HepG2 (cell line): ENCODE data around the gene UBTF. TPM values are rescaled to one million over a fixed set of nuclear protein-coding genes. Genes with fewer than 3 reads are reported as not detected.
A peak's percentile ranks its signal among the peaks of the same experiment; 100 is the strongest.

ENCODE experiments used
- BRCA1 ChIP-seq: sonication (generic); formaldehyde crosslinking; IDR thresholded peaks from 2 replicates; pipeline ENCODE4 v1.4.0; 2020; ENCODE audit warnings: missing genetic modification reagents
- EEA1 ChIP-seq: sonication (generic); formaldehyde crosslinking; IDR thresholded peaks from 2 replicates; pipeline ENCODE4 v1.5.1; 2020; ENCODE audit warnings: mild to moderate bottlenecking, missing genetic modification reagents, borderline replicate concordance
- FOXA1 ChIP-seq, 2 experiments: fragments of 450-650 bp in 1 of 2; sonication (generic) in 1 of 2; formaldehyde crosslinking in 1 of 2; IDR thresholded peaks; 2 replicates each; pipeline versions ENCODE4 v1.4.0 to v1.6.1; 2016 to 2020; ENCODE audit warnings: missing genetic modification reagents in 1 of 2
- IRF2 ChIP-seq: IDR thresholded peaks from 2 replicates; pipeline ENCODE4 v1.6.1; 2018; ENCODE audit warnings: missing genetic modification reagents, missing compliant biosample characterization
- NAIF1 ChIP-seq: sonication (generic); formaldehyde crosslinking; IDR thresholded peaks from 2 replicates; pipeline ENCODE4 v1.5.0; 2020; ENCODE audit warnings: mild to moderate bottlenecking, missing genetic modification reagents, borderline replicate concordance
- NPAS2 ChIP-seq: sonication (generic); formaldehyde crosslinking; IDR thresholded peaks from 2 replicates; pipeline ENCODE4 v1.8.0; 2022; ENCODE audit warnings: mild to moderate bottlenecking, missing genetic modification reagents, borderline replicate concordance
- SNAI1 ChIP-seq: sonication (generic); formaldehyde crosslinking; IDR thresholded peaks from 2 replicates; pipeline ENCODE4 v1.5.0; 2020; ENCODE audit warnings: mild to moderate bottlenecking, missing genetic modification reagents, borderline replicate concordance
- ZNF121 ChIP-seq: sonication (generic); formaldehyde crosslinking; IDR thresholded peaks from 2 replicates; pipeline ENCODE4 v1.5.0; 2020; ENCODE audit warnings: mild to moderate bottlenecking, missing genetic modification reagents
- ZNF20 ChIP-seq: sonication (generic); formaldehyde crosslinking; IDR thresholded peaks from 2 replicates; pipeline ENCODE4 v1.4.0; 2020; ENCODE audit warnings: mild to moderate bottlenecking, moderate library complexity, missing genetic modification reagents
- ZNF296 ChIP-seq: sonication (generic); formaldehyde crosslinking; conservative IDR thresholded peaks from 2 replicates; pipeline ENCODE4 v1.5.0; 2020; ENCODE audit warnings: mild to moderate bottlenecking, missing genetic modification reagents
- ZNF484 ChIP-seq: sonication (generic); formaldehyde crosslinking; IDR thresholded peaks from 2 replicates; pipeline ENCODE4 v1.5.1; 2020; ENCODE audit warnings: mild to moderate bottlenecking, low read depth, missing genetic modification reagents, borderline replicate concordance
- ZNF549 ChIP-seq: sonication (generic); formaldehyde crosslinking; IDR thresholded peaks from 2 replicates; pipeline ENCODE4 v1.5.0; 2020; ENCODE audit warnings: missing genetic modification reagents
- ZNF790 ChIP-seq: sonication (generic); formaldehyde crosslinking; IDR thresholded peaks from 2 replicates; pipeline ENCODE4 v1.8.0; 2022; ENCODE audit warnings: missing genetic modification reagents, mild to moderate bottlenecking, borderline replicate concordance
- polyA plus RNA-seq, 8 experiments: library from polyadenylated mRNA; depleted of rRNA in 3 of 8; stranded (reverse) in 7 of 8; unstranded in 1 of 8; fragments of >200 nt; fragmentation: Illumina TruSeq in 4 of 8; extraction: Trizol in 4 of 8; gene quantifications; 2 replicates each; pipeline versions ENCODE4 v1.2.1 to v1.2.3, GENCODE V29; 2011 to 2016; ENCODE audit warnings: low read depth in 4 of 8, missing spikeins in 1 of 8, mixed read lengths in 1 of 8; ENCODE audit not compliant: insufficient read depth in 1 of 8
- total RNA-seq, 5 experiments: library from RNA; depleted of rRNA; stranded (reverse); fragments of >200 nt; fragmentation: Illumina TruSeq; extraction: Trizol; gene quantifications; 2 replicates each; pipeline ENCODE4 v1.2.3, GENCODE V29; 2016; ENCODE audit warnings: low read depth in 1 of 5
- TF ChIP-seq, protein P1 (sequence below): sonication (generic); formaldehyde crosslinking; IDR thresholded peaks from 2 replicates; pipeline ENCODE4 v1.5.1; 2020; ENCODE audit warnings: missing genetic modification reagents, mild to moderate bottlenecking, borderline replicate concordance
- TF ChIP-seq, protein P2 (sequence below): sonication (generic); formaldehyde crosslinking; IDR thresholded peaks from 2 replicates; pipeline ENCODE4 v1.4.0; 2020; ENCODE audit warnings: mild to moderate bottlenecking, missing genetic modification reagents
- TF ChIP-seq, protein P3 (sequence below): IDR thresholded peaks from 2 replicates; pipeline ENCODE4 v1.6.1; 2018; ENCODE audit warnings: missing genetic modification reagents
- TF ChIP-seq, protein P4 (sequence below): sonication (generic); formaldehyde crosslinking; IDR thresholded peaks from 2 replicates; pipeline ENCODE4 v1.8.1; 2023; ENCODE audit warnings: mild to moderate bottlenecking, missing genetic modification reagents, borderline replicate concordance
- TF ChIP-seq, protein P5 (sequence below): sonication (generic); formaldehyde crosslinking; IDR thresholded peaks from 2 replicates; pipeline ENCODE4 v1.4.0; 2020; ENCODE audit warnings: missing genetic modification reagents
- TF ChIP-seq, protein P6 (sequence below): sonication (generic); formaldehyde crosslinking; IDR thresholded peaks from 2 replicates; pipeline ENCODE4 v1.8.0; 2022; ENCODE audit warnings: mild to moderate bottlenecking, missing genetic modification reagents, moderate library complexity

UBTF gene
- total and polyA plus RNA-seq, 2 of the 13 experiments (the other 11 are each of a cell fraction or from before 2014, with no cell fraction given): 15.2 to 60.9 TPM

DNA sequence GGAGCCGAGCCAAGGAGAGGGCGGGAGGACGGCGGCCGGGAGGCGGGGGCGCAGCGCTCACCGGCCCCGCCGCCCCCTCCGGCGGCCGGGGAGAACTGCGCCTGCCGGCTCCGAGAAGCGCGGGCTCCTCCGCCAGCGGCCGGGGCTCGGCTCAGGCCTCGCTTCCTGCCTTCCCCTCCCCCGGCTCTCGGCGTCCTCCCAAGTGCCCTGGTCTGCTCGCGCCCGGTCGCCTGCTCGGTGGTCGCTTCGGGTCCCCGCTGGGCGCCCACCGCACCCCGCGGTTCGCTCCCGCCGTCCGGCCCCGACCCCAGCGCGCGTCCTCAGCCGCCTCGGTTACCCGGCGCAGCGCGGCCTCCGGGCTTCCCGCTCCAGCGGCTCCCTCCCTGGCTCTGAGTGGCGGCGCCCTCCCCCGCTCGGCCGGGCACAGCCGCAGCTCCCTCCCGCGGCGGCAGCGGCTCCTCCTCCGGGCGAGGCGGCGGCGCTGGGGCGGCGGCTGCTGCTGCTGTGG lies 313 bp downstream of the UBTF start (continued):
- TF ChIP-seq, protein P1, sequence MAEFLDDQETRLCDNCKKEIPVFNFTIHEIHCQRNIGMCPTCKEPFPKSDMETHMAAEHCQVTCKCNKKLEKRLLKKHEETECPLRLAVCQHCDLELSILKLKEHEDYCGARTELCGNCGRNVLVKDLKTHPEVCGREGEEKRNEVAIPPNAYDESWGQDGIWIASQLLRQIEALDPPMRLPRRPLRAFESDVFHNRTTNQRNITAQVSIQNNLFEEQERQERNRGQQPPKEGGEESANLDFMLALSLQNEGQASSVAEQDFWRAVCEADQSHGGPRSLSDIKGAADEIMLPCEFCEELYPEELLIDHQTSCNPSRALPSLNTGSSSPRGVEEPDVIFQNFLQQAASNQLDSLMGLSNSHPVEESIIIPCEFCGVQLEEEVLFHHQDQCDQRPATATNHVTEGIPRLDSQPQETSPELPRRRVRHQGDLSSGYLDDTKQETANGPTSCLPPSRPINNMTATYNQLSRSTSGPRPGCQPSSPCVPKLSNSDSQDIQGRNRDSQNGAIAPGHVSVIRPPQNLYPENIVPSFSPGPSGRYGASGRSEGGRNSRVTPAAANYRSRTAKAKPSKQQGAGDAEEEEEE (CRISPR knock-in tag): no peak
- TF ChIP-seq NPAS2 (CRISPR knock-in tag) (no peak), ZNF484 (no peak), EEA1 (CRISPR knock-in tag) (0 out of 2 replicates have a peak, but pooled peaks have one; percentile 25), ZNF20 (CRISPR knock-in tag) (no peak), FOXA1 (IDR thresholded peaks at IDR 0.05) (no peak), FOXA1 (CRISPR knock-in tag; IDR thresholded peaks at IDR 0.05) (no peak), ZNF121 (no peak), NAIF1 (CRISPR knock-in tag) (no peak), ZNF549 (CRISPR knock-in tag) (no peak), BRCA1 (CRISPR knock-in tag) (no peak), IRF2 (CRISPR knock-in tag) (no peak), ZNF790 (CRISPR knock-in tag) (no peak), SNAI1 (CRISPR knock-in tag) (no peak), ZNF296 (CRISPR knock-in tag) (no peak)
- TF ChIP-seq, protein P2, sequence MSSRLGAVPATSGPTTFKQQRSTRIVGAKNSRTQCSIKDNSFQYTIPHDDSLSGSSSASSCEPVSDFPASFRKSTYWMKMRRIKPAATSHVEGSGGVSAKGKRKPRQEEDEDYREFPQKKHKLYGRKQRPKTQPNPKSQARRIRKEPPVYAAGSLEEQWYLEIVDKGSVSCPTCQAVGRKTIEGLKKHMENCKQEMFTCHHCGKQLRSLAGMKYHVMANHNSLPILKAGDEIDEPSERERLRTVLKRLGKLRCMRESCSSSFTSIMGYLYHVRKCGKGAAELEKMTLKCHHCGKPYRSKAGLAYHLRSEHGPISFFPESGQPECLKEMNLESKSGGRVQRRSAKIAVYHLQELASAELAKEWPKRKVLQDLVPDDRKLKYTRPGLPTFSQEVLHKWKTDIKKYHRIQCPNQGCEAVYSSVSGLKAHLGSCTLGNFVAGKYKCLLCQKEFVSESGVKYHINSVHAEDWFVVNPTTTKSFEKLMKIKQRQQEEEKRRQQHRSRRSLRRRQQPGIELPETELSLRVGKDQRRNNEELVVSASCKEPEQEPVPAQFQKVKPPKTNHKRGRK (CRISPR knock-in tag): no peak
- TF ChIP-seq, protein P3, sequence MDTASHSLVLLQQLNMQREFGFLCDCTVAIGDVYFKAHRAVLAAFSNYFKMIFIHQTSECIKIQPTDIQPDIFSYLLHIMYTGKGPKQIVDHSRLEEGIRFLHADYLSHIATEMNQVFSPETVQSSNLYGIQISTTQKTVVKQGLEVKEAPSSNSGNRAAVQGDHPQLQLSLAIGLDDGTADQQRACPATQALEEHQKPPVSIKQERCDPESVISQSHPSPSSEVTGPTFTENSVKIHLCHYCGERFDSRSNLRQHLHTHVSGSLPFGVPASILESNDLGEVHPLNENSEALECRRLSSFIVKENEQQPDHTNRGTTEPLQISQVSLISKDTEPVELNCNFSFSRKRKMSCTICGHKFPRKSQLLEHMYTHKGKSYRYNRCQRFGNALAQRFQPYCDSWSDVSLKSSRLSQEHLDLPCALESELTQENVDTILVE (CRISPR knock-in tag): no peak
- TF ChIP-seq, protein P4, sequence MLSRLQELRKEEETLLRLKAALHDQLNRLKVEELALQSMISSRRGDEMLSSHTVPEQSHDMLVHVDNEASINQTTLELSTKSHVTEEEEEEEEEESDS (CRISPR knock-in tag): 0 out of 2 replicates have a peak, but pooled peaks have one; percentile 10
- TF ChIP-seq, protein P5, sequence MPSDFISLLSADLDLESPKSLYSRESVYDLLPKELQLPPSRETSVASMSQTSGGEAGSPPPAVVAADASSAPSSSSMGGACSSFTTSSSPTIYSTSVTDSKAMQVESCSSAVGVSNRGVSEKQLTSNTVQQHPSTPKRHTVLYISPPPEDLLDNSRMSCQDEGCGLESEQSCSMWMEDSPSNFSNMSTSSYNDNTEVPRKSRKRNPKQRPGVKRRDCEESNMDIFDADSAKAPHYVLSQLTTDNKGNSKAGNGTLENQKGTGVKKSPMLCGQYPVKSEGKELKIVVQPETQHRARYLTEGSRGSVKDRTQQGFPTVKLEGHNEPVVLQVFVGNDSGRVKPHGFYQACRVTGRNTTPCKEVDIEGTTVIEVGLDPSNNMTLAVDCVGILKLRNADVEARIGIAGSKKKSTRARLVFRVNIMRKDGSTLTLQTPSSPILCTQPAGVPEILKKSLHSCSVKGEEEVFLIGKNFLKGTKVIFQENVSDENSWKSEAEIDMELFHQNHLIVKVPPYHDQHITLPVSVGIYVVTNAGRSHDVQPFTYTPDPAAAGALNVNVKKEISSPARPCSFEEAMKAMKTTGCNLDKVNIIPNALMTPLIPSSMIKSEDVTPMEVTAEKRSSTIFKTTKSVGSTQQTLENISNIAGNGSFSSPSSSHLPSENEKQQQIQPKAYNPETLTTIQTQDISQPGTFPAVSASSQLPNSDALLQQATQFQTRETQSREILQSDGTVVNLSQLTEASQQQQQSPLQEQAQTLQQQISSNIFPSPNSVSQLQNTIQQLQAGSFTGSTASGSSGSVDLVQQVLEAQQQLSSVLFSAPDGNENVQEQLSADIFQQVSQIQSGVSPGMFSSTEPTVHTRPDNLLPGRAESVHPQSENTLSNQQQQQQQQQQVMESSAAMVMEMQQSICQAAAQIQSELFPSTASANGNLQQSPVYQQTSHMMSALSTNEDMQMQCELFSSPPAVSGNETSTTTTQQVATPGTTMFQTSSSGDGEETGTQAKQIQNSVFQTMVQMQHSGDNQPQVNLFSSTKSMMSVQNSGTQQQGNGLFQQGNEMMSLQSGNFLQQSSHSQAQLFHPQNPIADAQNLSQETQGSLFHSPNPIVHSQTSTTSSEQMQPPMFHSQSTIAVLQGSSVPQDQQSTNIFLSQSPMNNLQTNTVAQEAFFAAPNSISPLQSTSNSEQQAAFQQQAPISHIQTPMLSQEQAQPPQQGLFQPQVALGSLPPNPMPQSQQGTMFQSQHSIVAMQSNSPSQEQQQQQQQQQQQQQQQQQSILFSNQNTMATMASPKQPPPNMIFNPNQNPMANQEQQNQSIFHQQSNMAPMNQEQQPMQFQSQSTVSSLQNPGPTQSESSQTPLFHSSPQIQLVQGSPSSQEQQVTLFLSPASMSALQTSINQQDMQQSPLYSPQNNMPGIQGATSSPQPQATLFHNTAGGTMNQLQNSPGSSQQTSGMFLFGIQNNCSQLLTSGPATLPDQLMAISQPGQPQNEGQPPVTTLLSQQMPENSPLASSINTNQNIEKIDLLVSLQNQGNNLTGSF (CRISPR knock-in tag): no peak; the same call in 1 of the 2 replicates
- TF ChIP-seq, protein P6, sequence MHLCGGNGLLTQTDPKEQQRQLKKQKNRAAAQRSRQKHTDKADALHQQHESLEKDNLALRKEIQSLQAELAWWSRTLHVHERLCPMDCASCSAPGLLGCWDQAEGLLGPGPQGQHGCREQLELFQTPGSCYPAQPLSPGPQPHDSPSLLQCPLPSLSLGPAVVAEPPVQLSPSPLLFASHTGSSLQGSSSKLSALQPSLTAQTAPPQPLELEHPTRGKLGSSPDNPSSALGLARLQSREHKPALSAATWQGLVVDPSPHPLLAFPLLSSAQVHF (CRISPR knock-in tag): no peak
